Breast epithelium (tissue), 3 donors: ENCODE data around the gene ECM1.

Experiments
- POLR2A ChIP-seq: fragments of 450-650 bp; IDR thresholded peaks from one replicate; pipeline ENCODE4 v1.6.1; 2016; ENCODE audit warnings: antibody characterized with exemption, mild to moderate bottlenecking, moderate library complexity
- POLR2AphosphoS5 ChIP-seq, 3 donors: sonication (generic); formaldehyde crosslinking; IDR thresholded peaks; one replicate each; pipeline ENCODE4 v1.6.1; 2017; ENCODE audit warnings: antibody characterized with exemption in 3 of 3
- TF ChIP-seq, protein P1 (sequence below), 3 donors: fragments of 450-650 bp; IDR thresholded peaks; one replicate each; pipeline ENCODE4 v1.5.1; 2016 to 2017; ENCODE audit warnings: antibody characterized with exemption in 3 of 3, mild to moderate bottlenecking in 3 of 3, moderate library complexity in 3 of 3

DNA sequence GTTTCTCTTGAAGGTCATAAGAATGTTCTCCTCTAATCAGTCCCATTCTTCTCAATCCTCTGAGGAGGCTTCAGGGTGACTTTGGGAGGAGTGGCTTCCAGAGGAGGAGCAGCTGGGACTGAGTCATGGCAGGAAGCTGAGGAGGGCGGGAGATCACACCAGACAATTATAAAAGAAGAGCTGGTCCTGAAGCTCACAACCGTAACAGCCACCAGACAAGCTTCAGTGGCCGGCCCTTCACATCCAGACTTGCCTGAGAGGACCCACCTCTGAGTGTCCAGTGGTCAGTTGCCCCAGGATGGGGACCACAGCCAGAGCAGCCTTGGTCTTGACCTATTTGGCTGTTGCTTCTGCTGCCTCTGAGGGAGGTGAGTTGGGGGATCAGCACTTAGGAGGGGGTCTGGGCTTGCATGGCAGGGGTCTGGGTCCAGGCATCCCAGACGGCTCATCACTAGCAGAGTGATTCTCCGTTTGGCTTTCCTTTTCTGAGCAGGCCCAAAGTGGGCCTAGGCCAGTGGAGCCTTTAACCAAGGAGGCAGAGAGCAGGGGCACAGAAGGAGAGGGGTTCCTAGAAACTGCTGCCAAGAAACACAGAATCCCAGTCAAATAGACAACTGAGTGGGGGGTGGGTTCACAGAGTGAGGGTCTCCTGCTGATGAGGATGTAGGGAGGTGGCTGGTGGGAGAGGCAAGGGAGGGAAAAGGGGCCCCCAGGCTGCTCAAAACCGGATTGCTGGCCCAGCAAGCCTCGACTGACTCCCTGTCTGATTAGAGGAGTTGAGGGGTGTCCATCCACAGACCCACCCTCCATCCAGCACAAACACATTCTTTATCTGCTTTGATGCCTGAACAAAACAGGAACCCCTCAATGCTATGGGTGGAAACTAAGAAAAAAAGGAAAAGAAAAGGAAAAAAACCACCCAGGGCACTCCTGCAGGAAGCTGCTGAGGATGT, at the start of gene ECM1:
- TF ChIP-seq POLR2A (no peak), POLR2AphosphoS5 (IDR thresholded peaks at IDR 0.05) (no peak)
- TF ChIP-seq, protein P1, sequence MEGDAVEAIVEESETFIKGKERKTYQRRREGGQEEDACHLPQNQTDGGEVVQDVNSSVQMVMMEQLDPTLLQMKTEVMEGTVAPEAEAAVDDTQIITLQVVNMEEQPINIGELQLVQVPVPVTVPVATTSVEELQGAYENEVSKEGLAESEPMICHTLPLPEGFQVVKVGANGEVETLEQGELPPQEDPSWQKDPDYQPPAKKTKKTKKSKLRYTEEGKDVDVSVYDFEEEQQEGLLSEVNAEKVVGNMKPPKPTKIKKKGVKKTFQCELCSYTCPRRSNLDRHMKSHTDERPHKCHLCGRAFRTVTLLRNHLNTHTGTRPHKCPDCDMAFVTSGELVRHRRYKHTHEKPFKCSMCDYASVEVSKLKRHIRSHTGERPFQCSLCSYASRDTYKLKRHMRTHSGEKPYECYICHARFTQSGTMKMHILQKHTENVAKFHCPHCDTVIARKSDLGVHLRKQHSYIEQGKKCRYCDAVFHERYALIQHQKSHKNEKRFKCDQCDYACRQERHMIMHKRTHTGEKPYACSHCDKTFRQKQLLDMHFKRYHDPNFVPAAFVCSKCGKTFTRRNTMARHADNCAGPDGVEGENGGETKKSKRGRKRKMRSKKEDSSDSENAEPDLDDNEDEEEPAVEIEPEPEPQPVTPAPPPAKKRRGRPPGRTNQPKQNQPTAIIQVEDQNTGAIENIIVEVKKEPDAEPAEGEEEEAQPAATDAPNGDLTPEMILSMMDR (IDR thresholded peaks at IDR 0.05) = no peak
